Mucosa of descending colon (tissue), 3 donors: Measurements from ENCODE around the gene CCNK. TPM values are rescaled to one million over a fixed set of nuclear protein-coding genes. Genes with fewer than 3 reads are reported as not detected.

ENCODE experiments used
- ATAC-seq: fragments of 200-7000 bp; cut with Tn5 transposase; one replicate; pipeline ENCODE4 v1.9.1; 2020; ENCODE audit warnings: mild to moderate bottlenecking, moderate library complexity
- DNase-seq, 3 donors: peaks; one replicate each; pipeline ENCODE4 v3.0.0-alpha.2; 2020
- H3K36me3 ChIP-seq: fragments of 200-600 bp; one replicate; pipeline ENCODE4 v1.8.0; 2021; ENCODE audit warnings: low read depth, mild to moderate bottlenecking
- H3K4me1 ChIP-seq: fragments of 200-600 bp; one replicate; pipeline ENCODE4 v1.8.0; 2021; ENCODE audit warnings: low read depth, mild to moderate bottlenecking
- H3K4me3 ChIP-seq: fragments of 200-600 bp; one replicate; pipeline ENCODE4 v1.8.0; 2021; ENCODE audit warnings: mild to moderate bottlenecking
- H3K9me3 ChIP-seq: fragments of 200-600 bp; one replicate; pipeline ENCODE4 v1.8.0; 2021; ENCODE audit warnings: mild to moderate bottlenecking
- intact Hi-C, 2 donors: fragments of 100-400 bp; cut with DNase I in 1 of 2; cut with micrococcal nuclease in 1 of 2; formaldehyde crosslinking; loops; one replicate each; pipeline versions ENCODE4 v1.11.0 to v1.11.1; 2022; cut with DNase I, micrococcal nuclease
- total RNA-seq, 3 donors: library from RNA; stranded (reverse); fragmentation: NEBNext Ultra II Directional in 2 of 3; extraction: Animal tissue kit (Norgen Biotek cat#: 25700) in 2 of 3; gene quantifications; one replicate each; pipeline versions ENCODE4 v1.2.1 to v1.2.4, GENCODE V29; 2021 to 2023
- TF ChIP-seq, protein P1 (sequence below): fragments of 200-600 bp; IDR thresholded peaks from one replicate; pipeline ENCODE4 v1.8.0; 2022; ENCODE audit warnings: antibody characterized with exemption, mild to moderate bottlenecking
- donor health status: DM: no; HTN: no; CAD: no; lungs with moderate emphysema.
- donor health status: DM: no; HTN: no; CAD: no.
- donor health status: DM: no; HTN: yes; CAD: no.

Gene CCNK
- total RNA-seq, 3 donors from 2014 or later = 47.4 to 68.4 (median 64.5) TPM

DNA sequence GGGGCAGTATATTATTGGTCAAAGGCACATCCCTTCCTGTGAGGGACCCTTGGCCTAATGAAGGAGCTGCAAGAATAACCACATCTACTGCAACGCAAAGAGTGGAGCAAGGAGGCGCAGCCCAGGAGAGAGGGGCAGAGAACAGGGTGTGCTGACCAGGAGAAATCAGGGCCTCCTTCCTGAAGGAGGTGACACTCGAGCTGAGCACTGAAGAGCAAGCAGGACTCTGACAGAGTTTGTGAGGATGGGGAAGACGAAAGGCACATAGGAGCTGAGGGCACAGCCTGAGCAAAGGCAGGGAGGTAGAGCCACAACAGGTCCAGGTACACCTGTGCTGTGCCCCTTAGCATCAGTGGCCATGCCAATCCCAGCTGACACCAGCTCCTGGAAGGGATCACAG is 62.2 kb downstream of the CCNK start:
- intact Hi-C loops = no loop called here
- Histone ChIP-seq H3K9me3 (no peaks in the 10 kb centered on the region), H3K36me3 (no peaks in the 10 kb centered on the region), H3K4me3 (no peak overlapping the region), H3K4me1 (peaks cover 4% of the 10 kb centered on the region)
- ATAC-seq = no peak
- DNase-seq = no peak
- TF ChIP-seq, protein P1, sequence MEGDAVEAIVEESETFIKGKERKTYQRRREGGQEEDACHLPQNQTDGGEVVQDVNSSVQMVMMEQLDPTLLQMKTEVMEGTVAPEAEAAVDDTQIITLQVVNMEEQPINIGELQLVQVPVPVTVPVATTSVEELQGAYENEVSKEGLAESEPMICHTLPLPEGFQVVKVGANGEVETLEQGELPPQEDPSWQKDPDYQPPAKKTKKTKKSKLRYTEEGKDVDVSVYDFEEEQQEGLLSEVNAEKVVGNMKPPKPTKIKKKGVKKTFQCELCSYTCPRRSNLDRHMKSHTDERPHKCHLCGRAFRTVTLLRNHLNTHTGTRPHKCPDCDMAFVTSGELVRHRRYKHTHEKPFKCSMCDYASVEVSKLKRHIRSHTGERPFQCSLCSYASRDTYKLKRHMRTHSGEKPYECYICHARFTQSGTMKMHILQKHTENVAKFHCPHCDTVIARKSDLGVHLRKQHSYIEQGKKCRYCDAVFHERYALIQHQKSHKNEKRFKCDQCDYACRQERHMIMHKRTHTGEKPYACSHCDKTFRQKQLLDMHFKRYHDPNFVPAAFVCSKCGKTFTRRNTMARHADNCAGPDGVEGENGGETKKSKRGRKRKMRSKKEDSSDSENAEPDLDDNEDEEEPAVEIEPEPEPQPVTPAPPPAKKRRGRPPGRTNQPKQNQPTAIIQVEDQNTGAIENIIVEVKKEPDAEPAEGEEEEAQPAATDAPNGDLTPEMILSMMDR = no peak

DNA sequence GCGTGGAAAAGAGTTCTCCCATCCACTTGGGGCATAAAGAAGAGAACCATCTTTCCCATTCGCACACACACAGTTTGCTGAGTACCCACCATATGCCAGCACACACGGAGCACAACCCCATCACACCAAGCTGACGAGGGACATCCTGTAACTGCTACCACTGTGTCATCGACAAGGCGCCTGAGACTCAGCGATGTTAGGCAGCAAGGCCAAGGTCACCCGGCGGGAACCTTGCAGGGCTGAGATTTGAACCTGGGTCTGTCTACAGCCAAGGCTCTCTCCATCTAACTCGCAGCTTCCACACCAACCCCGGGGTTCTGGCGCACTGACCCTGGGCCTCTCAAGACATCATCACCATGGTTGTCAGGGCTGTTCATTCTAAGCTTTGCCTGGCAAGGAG is 62.8 kb downstream of the CCNK start:
- no peak for DNase-seq
- intact Hi-C loops = no loop called here
- ATAC-seq = no peak
- no peak overlapping the region for H3K4me3 ChIP-seq
- H3K9me3 ChIP-seq = no peaks in the 10 kb centered on the region
- peaks cover 4% of the 10 kb centered on the region for H3K4me1 ChIP-seq
- no peaks in the 10 kb centered on the region for H3K36me3 ChIP-seq
- TF ChIP-seq, protein P1 = no peak

DNA sequence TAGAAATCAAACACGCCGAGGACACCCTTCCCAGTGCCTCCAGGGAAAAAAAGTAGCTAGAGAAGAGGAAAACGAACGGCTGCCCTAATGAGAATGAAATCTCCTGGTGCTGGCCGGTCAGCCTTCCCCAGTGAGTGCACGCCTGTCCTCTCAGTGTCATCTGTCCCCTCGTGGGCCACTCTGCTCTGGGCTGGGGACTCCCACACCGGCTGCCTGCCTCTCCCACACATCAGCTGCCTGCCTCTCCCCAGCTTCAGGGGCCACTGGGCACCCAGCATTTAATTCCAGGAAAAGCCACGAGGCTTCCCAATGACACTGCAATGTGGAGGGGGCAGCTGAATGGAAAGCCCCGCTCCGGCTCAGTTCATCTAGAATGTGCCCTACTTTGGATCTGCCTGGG is 63.8 kb downstream of the CCNK start:
- H3K4me1 ChIP-seq = peaks cover 4% of the 10 kb centered on the region
- H3K9me3 ChIP-seq = no peaks in the 10 kb centered on the region
- intact Hi-C loops = no loop called here
- H3K4me3 ChIP-seq = no peak overlapping the region
- no peak for DNase-seq
- no peaks in the 10 kb centered on the region for H3K36me3 ChIP-seq
- TF ChIP-seq, protein P1 = no peak
- no peak for ATAC-seq

DNA sequence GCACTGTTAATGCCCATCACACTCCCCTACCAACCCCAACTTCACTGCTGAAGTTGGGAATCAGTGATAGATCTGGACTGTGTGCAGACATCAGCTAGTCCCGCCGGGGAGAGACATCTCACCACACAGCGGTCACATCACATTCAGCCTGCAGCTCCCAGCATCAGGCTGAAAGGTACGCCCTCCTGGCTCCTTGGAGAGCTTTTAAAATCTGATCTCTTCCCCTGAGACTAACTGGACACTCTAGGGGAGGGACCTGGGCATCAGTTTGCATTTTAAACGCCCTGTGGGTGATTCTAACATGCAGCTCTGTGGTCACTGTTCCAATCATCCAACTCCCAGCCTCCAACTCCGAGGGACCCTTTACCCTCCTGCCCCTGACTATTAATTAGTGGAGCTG is 64.4 kb downstream of the CCNK start:
- no peaks in the 10 kb centered on the region for H3K9me3 ChIP-seq
- no peak overlapping the region for H3K4me3 ChIP-seq
- DNase-seq = no peak
- TF ChIP-seq, protein P1 = no peak
- ATAC-seq = no peak
- intact Hi-C loops = no loop called here
- peaks cover 1% of the 10 kb centered on the region for H3K4me1 ChIP-seq
- no peaks in the 10 kb centered on the region for H3K36me3 ChIP-seq

DNA sequence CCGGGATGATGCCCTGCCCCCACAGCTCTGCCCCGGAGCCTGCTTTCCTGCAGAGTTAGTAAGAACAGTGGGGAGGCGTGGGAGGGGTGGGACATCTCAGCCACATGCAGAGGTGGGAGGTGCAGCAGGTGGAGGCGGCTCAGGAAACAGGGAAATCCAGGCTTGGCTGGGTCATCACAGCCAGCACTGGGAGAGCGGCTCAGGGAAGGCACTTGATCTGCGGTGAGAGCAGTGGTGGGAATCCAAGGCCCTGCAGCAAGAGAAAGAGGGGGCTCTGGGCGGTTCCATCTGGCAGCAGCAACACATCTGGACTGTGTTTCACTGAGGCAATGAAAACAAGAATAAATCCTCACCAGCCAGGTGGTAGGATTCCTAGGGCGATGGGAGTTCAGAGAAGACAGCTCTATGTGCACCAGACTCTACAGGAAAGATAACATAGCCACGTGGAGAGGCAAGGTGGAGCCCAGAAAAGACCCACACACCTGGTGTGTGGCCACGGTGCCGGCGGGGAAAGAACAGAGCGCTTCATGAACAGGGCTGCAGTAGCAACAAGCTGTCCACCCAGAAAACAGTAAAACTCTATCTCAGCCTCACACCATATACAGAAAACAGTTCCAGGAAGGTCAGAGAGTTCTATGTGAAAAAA is 65.1 kb downstream of the CCNK start:
- no peak for ATAC-seq

More for the DNA sequence above, 65.1 kb downstream of the CCNK start:
- no peaks in the 10 kb centered on the region for H3K36me3 ChIP-seq
- H3K4me3 ChIP-seq = no peak overlapping the region
- TF ChIP-seq, protein P1 = no peak
- intact Hi-C loops = no loop called here
- H3K4me1 ChIP-seq = no peaks in the 10 kb centered on the region
- H3K9me3 ChIP-seq = no peaks in the 10 kb centered on the region
- no peak for DNase-seq
